Cortex of kidney (tissue), 1 donor: Measurements from ENCODE around the gene CASP3.
"Not testable (repeated sequence)": the region's sequence is repeated elsewhere in the genome, so short reads cannot be mapped to it uniquely, and the experiment has no call there.

ENCODE experiments used
- DNase-seq: peaks from one replicate; lab custom pipeline; 2025; lab: John Stamatoyannopoulos, UW

CASP3 gene

GRCh38 chr4:184664445-184665210 lies 15.4 kb upstream of the CASP3 start:
- no peak for DNase-seq

GRCh38 chr4:184662236-184662635 lies 13.0 kb upstream of the CASP3 start:
- DNase-seq, result no peak

- DNase-seq, result no peak
Observed at GRCh38 chr4:184660978-184661377, 11.7 kb upstream of the CASP3 start.

- not testable (repeated sequence) for DNase-seq
Observed at GRCh38 chr4:184657820-184658219, 8.6 kb upstream of the CASP3 start.

GRCh38 chr4:184657144-184657543 lies 7.9 kb upstream of the CASP3 start:
- no peak for DNase-seq

- no peak for DNase-seq
Observed at GRCh38 chr4:184655889-184656869, 6.9 kb upstream of the CASP3 start.

GRCh38 chr4:184653650-184654049 lies 4.4 kb upstream of the CASP3 start:
- DNase-seq, result no peak

GRCh38 chr4:184652681-184653080 lies 3.4 kb upstream of the CASP3 start:
- not testable (repeated sequence) for DNase-seq

GRCh38 chr4:184651899-184652298 lies 2.7 kb upstream of the CASP3 start:
- DNase-seq, result no peak

- no peak for DNase-seq
Observed at GRCh38 chr4:184649971-184650855, 966 bp upstream of the CASP3 start.

- no peak for DNase-seq
Observed at GRCh38 chr4:184648313-184649025, 778 bp downstream of the CASP3 start.

GRCh38 chr4:184648054-184648312 lies 1.3 kb downstream of the CASP3 start:
- no peak for DNase-seq

GRCh38 chr4:184647266-184648053 lies 1.8 kb downstream of the CASP3 start:
- no peak for DNase-seq

GRCh38 chr4:184645904-184646610 lies 3.2 kb downstream of the CASP3 start:
- no peak for DNase-seq

GRCh38 chr4:184644553-184645307 lies 4.5 kb downstream of the CASP3 start:
- no peak for DNase-seq

- no peak for DNase-seq
Observed at GRCh38 chr4:184643731-184644130, 5.5 kb downstream of the CASP3 start.

- no peak for DNase-seq
Observed at GRCh38 chr4:184641451-184641850, 7.8 kb downstream of the CASP3 start.

- no peak for DNase-seq
Observed at GRCh38 chr4:184641022-184641421, 8.2 kb downstream of the CASP3 start.

GRCh38 chr4:184636897-184637296 lies 12.3 kb downstream of the CASP3 start:
- DNase-seq, result no peak
